DOHH2 (cell line): Measurements from ENCODE around the gene RTN3.

Experiments used
- EZH2phosphoT487 ChIP-seq: fragments of 200-600 bp; sonication (generic); IDR thresholded peaks from 2 replicates; pipeline ENCODE4 v1.6.1; 2017; ENCODE audit warnings: borderline replicate concordance, mild to moderate bottlenecking, antibody characterized with exemption, low read length, moderate library complexity, mixed read lengths
- TF ChIP-seq, protein P1 (sequence below): fragments of 200-600 bp; sonication (generic); IDR thresholded peaks from one replicate; pipeline ENCODE4 v1.5.1; 2014; ENCODE audit warnings: antibody characterized with exemption, mild to moderate bottlenecking, low read depth, low read length; ENCODE audit not compliant: poor library complexity, severe bottlenecking

DNA sequence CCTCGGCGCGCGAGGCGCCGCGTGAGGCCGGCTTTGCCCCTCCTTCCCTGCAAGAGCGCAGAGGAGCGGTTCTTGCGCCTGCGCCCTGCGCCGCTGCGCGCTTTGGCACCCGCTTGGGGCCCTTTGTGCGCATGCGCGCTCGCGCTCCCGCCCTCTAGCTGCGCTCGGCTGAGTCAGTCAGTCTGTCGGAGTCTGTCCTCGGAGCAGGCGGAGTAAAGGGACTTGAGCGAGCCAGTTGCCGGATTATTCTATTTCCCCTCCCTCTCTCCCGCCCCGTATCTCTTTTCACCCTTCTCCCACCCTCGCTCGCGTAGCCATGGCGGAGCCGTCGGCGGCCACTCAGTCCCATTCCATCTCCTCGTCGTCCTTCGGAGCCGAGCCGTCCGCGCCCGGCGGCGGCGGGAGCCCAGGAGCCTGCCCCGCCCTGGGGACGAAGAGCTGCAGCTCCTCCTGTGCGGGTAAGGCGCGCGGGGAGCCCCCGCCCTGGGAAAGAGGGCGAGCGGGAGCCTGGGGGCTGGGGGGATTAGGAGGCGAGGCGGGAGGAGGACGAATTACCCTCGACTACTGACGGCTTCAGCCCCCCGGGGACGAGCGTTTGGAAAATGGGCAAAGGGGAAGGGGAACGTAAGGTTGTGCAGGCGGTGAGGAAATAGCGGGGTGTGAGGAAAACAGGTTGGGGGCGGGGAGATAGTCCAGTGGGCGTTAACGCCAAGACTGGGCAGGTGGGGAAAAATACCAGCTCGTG, at the start of gene RTN3:
- TF ChIP-seq, protein P1, sequence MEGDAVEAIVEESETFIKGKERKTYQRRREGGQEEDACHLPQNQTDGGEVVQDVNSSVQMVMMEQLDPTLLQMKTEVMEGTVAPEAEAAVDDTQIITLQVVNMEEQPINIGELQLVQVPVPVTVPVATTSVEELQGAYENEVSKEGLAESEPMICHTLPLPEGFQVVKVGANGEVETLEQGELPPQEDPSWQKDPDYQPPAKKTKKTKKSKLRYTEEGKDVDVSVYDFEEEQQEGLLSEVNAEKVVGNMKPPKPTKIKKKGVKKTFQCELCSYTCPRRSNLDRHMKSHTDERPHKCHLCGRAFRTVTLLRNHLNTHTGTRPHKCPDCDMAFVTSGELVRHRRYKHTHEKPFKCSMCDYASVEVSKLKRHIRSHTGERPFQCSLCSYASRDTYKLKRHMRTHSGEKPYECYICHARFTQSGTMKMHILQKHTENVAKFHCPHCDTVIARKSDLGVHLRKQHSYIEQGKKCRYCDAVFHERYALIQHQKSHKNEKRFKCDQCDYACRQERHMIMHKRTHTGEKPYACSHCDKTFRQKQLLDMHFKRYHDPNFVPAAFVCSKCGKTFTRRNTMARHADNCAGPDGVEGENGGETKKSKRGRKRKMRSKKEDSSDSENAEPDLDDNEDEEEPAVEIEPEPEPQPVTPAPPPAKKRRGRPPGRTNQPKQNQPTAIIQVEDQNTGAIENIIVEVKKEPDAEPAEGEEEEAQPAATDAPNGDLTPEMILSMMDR = no peak
- no peak for TF ChIP-seq EZH2phosphoT487
